Neutrophil (primary cell): ENCODE data around the gene PIP5KL1.

Source experiments
- H3K27ac ChIP-seq: fragments of 200-600 bp; sonication (generic); 2 replicates; pipeline ENCODE4 v1.5.1; 2016; ENCODE audit warnings: mild to moderate bottlenecking, moderate library complexity
- H3K27me3 ChIP-seq: fragments of 200-600 bp; sonication (generic); 2 replicates; pipeline ENCODE4 v1.6.0; 2016; ENCODE audit warnings: mild to moderate bottlenecking
- H3K36me3 ChIP-seq: fragments of 200-600 bp; sonication (generic); 2 replicates; pipeline ENCODE4 v1.5.1; 2017
- H3K4me1 ChIP-seq, 2 experiments: fragments of 200-600 bp in 1 of 2; sonication (generic) in 1 of 2; 1 replicate in 1 of 2; 2 replicates in 1 of 2; pipeline versions ENCODE4 v1.5.1 to v1.6.1; 2013 to 2016; ENCODE audit warnings: low read depth in 1 of 2, low read length in 1 of 2, mild to moderate bottlenecking in 1 of 2, moderate library complexity in 1 of 2; ENCODE audit not compliant: control insufficient read depth in 1 of 2, insufficient read depth in 1 of 2
- H3K4me3 ChIP-seq, 2 experiments: fragments of 200-600 bp in 1 of 2; sonication (generic) in 1 of 2; 1 replicate in 1 of 2; 2 replicates in 1 of 2; pipeline ENCODE4 v1.5.1; 2013 to 2016; ENCODE audit warnings: low read depth in 1 of 2, low read length in 1 of 2, mild to moderate bottlenecking in 1 of 2, moderate library complexity in 1 of 2
- H3K9me3 ChIP-seq: fragments of 200-600 bp; sonication (generic); 2 replicates; pipeline ENCODE4 v1.5.1; 2016
- TF ChIP-seq, protein P1 (sequence below): fragments of 200-600 bp; sonication (generic); IDR thresholded peaks from 2 replicates; pipeline ENCODE4 v1.5.1; 2016; ENCODE audit warnings: antibody characterized with exemption

PIP5KL1 gene

DNA sequence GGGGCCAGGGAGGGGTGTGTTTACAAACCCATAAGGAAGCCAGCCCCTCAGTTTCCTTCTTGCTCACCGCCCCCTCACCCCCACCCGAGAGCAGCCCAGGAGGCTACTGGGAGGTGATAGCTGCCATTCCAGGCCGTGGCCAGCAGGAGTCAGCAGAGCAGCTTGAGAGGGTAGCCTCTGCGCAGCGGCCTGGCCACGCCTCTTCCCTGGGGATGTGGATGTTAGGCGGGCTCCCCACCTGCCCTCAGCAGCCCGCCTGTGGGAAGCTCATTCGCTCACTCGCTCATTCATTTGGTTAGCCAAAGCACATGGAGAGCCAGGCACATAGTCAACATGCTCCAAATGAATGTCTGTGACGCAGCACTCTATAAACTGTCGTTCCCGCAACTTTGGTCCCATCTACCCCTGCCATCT, 13.2 kb upstream of the PIP5KL1 start:
- peaks cover 8 to 17% of the 10 kb centered on the region in 2 experiments for H3K4me1 ChIP-seq
- TF ChIP-seq, protein P1, sequence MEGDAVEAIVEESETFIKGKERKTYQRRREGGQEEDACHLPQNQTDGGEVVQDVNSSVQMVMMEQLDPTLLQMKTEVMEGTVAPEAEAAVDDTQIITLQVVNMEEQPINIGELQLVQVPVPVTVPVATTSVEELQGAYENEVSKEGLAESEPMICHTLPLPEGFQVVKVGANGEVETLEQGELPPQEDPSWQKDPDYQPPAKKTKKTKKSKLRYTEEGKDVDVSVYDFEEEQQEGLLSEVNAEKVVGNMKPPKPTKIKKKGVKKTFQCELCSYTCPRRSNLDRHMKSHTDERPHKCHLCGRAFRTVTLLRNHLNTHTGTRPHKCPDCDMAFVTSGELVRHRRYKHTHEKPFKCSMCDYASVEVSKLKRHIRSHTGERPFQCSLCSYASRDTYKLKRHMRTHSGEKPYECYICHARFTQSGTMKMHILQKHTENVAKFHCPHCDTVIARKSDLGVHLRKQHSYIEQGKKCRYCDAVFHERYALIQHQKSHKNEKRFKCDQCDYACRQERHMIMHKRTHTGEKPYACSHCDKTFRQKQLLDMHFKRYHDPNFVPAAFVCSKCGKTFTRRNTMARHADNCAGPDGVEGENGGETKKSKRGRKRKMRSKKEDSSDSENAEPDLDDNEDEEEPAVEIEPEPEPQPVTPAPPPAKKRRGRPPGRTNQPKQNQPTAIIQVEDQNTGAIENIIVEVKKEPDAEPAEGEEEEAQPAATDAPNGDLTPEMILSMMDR: peak; percentile 93
- H3K27ac ChIP-seq: no peak overlapping the region
- no peaks in the 10 kb centered on the region for H3K27me3 ChIP-seq
- no peaks in the 10 kb centered on the region for H3K36me3 ChIP-seq
- no peak overlapping the region for H3K4me3 ChIP-seq
- H3K9me3 ChIP-seq: no peaks in the 10 kb centered on the region

DNA sequence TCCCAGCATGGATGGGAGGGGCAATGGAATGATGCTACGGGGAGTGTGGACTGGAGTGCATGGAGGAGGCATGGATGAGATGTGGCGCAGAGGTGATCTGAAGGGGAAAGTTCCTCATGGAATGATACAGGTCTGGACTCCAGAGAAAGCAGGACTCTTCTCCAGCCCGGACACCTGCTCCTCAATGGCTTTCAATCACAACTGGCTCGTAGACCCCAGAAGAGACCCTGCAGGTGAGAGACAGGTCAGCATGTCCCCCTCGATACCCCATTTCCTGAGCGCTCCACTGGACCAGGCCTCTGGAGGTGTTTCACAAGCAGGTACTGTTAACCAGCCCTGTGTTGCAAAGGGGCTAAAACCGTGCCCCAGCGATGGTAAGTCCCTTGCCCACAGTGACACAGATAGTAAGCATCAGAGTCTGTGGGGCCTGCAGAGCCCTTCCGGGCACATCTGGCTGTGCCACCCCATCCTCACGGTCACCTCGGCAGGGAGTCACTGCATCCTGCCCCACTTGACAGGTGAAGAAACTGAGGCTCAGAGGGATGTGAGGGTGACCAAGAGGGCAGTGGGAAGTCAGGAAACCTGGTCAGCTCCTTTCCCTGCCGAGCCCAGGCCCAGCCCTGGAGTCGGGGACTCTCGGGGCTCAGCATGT, 12.6 kb upstream of the PIP5KL1 start:
- Histone ChIP-seq H3K36me3 (no peaks in the 10 kb centered on the region), H3K4me3 (no peak overlapping the region), H3K4me1 (peaks cover 8 to 18% of the 10 kb centered on the region in 2 experiments), H3K9me3 (no peaks in the 10 kb centered on the region), H3K27me3 (no peaks in the 10 kb centered on the region), H3K27ac (no peak overlapping the region)
- TF ChIP-seq, protein P1: no peak

DNA sequence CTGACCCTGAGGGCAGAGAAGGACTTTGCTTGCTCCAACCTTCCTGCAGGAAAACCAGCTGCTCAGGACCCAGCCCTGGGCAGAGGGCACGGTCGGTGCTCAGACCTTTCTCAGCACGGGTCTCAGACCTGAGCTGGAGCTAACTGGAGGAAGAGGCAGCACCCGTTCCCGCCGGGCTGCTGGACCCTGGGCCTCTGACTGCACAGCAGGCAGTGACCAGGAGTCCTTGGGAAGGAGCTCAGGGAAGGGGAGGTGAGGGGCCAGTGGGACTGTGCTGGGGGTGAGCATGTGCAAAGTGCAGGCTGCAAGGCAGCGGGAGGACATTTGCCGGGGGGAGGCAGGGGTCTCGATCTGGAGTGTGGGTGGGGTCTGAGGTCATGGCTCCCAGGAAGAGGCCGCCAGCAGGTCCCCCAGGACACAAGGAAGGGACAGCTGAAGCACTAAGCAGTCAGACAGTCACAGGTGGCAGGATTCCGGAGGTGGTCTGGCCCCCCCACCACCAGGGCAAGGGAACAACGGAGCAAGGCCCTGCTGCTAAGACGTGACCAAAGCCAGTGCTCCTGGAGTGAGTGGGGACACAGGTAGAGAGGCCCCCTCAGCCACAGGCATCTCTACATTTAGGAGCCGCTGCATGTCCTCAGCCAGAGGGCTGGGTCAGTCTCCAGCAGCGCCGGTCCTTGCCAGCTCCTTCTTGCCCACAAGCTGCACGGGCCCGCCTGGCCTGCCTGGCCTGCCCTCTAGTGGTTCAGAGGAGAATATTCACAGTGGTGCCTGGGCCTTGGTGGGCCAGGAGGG, 11.8 kb upstream of the PIP5KL1 start:
- Histone ChIP-seq H3K27me3 (no peaks in the 10 kb centered on the region), H3K36me3 (no peaks in the 10 kb centered on the region), H3K4me1 (peaks cover 13 to 26% of the 10 kb centered on the region in 2 experiments), H3K4me3 (no peak overlapping the region), H3K27ac (no peak overlapping the region), H3K9me3 (no peaks in the 10 kb centered on the region)
- TF ChIP-seq, protein P1: peak; percentile 86

DNA sequence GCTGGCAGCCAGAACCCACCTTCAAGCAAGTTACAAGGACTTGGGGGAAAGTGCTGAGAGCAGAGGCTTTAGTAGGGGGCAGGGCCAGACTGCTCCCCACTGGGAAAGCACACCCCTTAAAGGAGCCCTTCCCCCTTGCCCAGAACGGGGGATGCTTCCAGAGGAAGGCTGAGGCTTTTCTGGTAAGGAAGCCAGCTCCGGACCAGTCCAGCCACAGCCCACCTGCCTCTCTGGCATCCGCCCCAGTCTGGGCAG, 11.3 kb upstream of the PIP5KL1 start:
- TF ChIP-seq, protein P1: no peak
- H3K4me3 ChIP-seq: no peak overlapping the region
- H3K4me1 ChIP-seq: peaks cover 18 to 31% of the 10 kb centered on the region in 2 experiments
- no peaks in the 10 kb centered on the region for H3K27me3 ChIP-seq
- no peak overlapping the region for H3K27ac ChIP-seq
- no peaks in the 10 kb centered on the region for H3K36me3 ChIP-seq
- H3K9me3 ChIP-seq: no peaks in the 10 kb centered on the region

DNA sequence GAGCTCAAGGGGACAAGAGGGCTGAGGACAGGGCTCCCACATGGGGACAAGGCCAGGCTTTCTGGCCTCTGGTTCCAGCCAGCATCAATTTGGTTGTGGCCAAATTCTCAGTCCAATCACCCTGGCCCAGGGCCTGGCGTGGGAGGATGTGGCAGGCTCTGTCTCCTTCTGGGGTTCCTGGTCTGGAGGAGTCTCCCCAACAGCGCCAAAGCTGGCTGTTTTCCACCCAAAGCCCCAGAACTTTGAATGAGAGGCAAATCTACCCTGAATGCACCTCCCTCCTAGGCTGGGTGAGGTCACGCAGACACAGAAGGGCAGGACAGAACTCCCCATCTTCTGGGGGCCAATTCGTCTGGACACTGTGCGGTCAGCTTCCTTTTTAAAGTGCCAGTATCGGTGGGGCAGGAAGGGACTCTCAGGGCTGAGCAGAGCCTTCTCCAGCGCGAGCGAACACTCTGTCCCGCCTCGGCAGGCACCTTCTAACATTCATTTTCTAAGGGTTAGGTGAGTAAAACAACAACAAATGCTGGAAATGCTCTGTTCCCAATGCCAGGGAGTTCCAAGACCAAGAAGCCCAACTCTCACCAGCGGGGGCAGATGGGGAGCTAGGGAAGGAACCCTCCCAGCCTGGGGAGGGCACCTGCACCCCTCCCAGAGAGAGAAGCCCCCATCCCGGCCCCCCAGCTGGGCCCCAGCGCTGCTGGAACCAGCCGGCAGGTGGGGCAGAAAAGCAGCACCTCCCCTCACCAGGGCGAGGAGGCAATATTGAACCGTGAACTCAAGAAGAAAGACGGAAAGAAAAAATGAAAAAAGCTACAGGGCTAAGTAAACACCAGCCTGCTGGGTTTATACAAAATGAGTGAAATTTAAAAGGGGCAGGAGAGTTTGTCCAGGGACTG, 10.7 kb upstream of the PIP5KL1 start:
- Histone ChIP-seq H3K27ac (no peak overlapping the region), H3K4me3 (no peak overlapping the region), H3K9me3 (no peaks in the 10 kb centered on the region), H3K36me3 (no peaks in the 10 kb centered on the region), H3K4me1 (peaks cover 24 to 35% of the 10 kb centered on the region in 2 experiments), H3K27me3 (no peaks in the 10 kb centered on the region)
- TF ChIP-seq, protein P1: no peak
